Measurements from ENCODE around the gene RYR1.

DNA sequence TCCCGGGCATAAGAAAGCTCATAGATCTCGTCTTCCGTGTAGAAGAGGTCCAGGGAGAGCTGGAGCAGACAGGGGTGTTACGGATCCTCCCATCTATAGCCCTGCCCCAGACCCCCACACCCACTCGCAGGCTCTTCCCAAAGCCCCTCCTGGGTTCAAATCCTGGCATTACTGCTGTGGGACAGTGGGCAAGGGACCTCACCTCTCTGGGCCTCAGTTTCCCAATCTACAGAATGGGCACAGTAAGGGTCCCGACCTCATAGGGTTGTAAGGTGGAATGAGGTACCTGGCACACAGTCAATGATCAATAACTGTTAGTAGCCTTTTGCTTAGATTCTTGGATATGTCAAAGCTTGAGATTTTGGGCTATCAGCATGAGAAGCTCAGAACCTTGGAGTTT is 20.1 kb upstream of the RYR1 start:
- no peak for TF ChIP-seq POLR2A (IDR thresholded peaks at IDR 0.05; ENCODE audit: extremely low read depth, insufficient read length)
- TF ChIP-seq, protein P1, sequence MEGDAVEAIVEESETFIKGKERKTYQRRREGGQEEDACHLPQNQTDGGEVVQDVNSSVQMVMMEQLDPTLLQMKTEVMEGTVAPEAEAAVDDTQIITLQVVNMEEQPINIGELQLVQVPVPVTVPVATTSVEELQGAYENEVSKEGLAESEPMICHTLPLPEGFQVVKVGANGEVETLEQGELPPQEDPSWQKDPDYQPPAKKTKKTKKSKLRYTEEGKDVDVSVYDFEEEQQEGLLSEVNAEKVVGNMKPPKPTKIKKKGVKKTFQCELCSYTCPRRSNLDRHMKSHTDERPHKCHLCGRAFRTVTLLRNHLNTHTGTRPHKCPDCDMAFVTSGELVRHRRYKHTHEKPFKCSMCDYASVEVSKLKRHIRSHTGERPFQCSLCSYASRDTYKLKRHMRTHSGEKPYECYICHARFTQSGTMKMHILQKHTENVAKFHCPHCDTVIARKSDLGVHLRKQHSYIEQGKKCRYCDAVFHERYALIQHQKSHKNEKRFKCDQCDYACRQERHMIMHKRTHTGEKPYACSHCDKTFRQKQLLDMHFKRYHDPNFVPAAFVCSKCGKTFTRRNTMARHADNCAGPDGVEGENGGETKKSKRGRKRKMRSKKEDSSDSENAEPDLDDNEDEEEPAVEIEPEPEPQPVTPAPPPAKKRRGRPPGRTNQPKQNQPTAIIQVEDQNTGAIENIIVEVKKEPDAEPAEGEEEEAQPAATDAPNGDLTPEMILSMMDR (IDR thresholded peaks at IDR 0.05; ENCODE audit: low read depth, low read length), result no peak
- TF ChIP-seq, protein P2, sequence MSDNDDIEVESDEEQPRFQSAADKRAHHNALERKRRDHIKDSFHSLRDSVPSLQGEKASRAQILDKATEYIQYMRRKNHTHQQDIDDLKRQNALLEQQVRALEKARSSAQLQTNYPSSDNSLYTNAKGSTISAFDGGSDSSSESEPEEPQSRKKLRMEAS (IDR thresholded peaks at IDR 0.05; ENCODE audit: low read depth, low read length), result no peak
